IMR-90 (cell line): ENCODE data around the gene DCAKD. TPM values are rescaled to one million over a fixed set of nuclear protein-coding genes. Genes with fewer than 3 reads are reported as not detected.

Source experiments
- ATAC-seq: fragments of 200-7000 bp; cut with Tn5 transposase; 2 replicates; pipeline ENCODE4 v1.9.1; 2020; ENCODE audit warnings: low read depth, mild to moderate bottlenecking, moderate library complexity
- BruUV-seq: library from RNA; stranded (reverse); fragments of 400-500 nt; replicated peaks from 2 replicates; lab custom pipeline; 2021; lab: Mats Ljungman, UMichigan
- CTCF ChIA-PET: fragments of 300-600 bp; formaldehyde crosslinking; extraction: SDS; loops from one replicate; lab custom pipeline; 2021; ENCODE audit warnings: antibody characterized with exemption; lab: Yijun Ruan, JAX
- POLR2A ChIA-PET: fragments of 300-600 bp; sonication (Branson Sonifier 250); formaldehyde crosslinking; loops from one replicate; lab custom pipeline; 2022; ENCODE audit warnings: antibody characterized with exemption; ENCODE audit not compliant: unreplicated experiment; lab: Charles Lee
- DNase-seq: peaks from one replicate; pipeline ENCODE4 v3.0.0; 2013
- H2AFZ ChIP-seq: replicated peaks from 2 replicates; pipeline ENCODE3; 2013; ENCODE audit warnings: low read length, mild to moderate bottlenecking; ENCODE audit not compliant: poor library complexity
- H2AK5ac ChIP-seq: 2 replicates; pipeline ENCODE4 v1.6.1; 2013; ENCODE audit warnings: low read depth, low read length, inconsistent platforms
- H2AK9ac ChIP-seq: replicated peaks from 2 replicates; pipeline ENCODE3; 2013; ENCODE audit warnings: mild to moderate bottlenecking, low read depth, low read length, moderate library complexity; ENCODE audit not compliant: poor library complexity
- H2BK120ac ChIP-seq: 2 replicates; pipeline ENCODE4 v1.6.1; 2013; ENCODE audit warnings: low read depth, low read length, inconsistent platforms
- H2BK15ac ChIP-seq: 3 replicates; pipeline ENCODE4 v1.6.1; 2013; ENCODE audit warnings: low read depth, low read length, inconsistent platforms
- H2BK20ac ChIP-seq: 2 replicates; pipeline ENCODE4 v1.6.1; 2013; ENCODE audit warnings: low read depth, mild to moderate bottlenecking, inconsistent platforms, low read length, moderate library complexity
- H2BK5ac ChIP-seq: 2 replicates; pipeline ENCODE4 v1.6.1; 2013; ENCODE audit warnings: mild to moderate bottlenecking, low read depth, low read length, inconsistent platforms; ENCODE audit not compliant: poor library complexity, severe bottlenecking
- H3K14ac ChIP-seq: replicated peaks from 2 replicates; pipeline ENCODE4 v1.6.1; 2013; ENCODE audit warnings: low read depth, low read length, inconsistent platforms
- H3K18ac ChIP-seq: 2 replicates; pipeline ENCODE4 v1.6.1; 2013; ENCODE audit warnings: low read depth, low read length, control low read depth
- H3K23ac ChIP-seq: 2 replicates; pipeline ENCODE4 v1.6.1; 2013; ENCODE audit warnings: low read depth, low read length, inconsistent platforms
- H3K27ac ChIP-seq: 2 replicates; pipeline ENCODE4 v1.5.1; 2013; ENCODE audit warnings: mild to moderate bottlenecking, control low read depth, low read length; ENCODE audit not compliant: insufficient read depth
- H3K27me3 ChIP-seq: 2 replicates; pipeline ENCODE4 v1.6.1; 2013; ENCODE audit warnings: low read length; ENCODE audit not compliant: control insufficient read depth, insufficient read depth
- H3K36me3 ChIP-seq: 2 replicates; pipeline ENCODE4 v1.6.1; 2013; ENCODE audit warnings: low read length, mixed read lengths; ENCODE audit not compliant: control insufficient read depth, insufficient read depth
- H3K4ac ChIP-seq: 2 replicates; pipeline ENCODE4 v1.6.1; 2013; ENCODE audit warnings: low read depth, low read length, inconsistent platforms
- H3K4me1 ChIP-seq: 2 replicates; pipeline ENCODE4 v1.6.1; 2013; ENCODE audit warnings: low read length, mixed read lengths; ENCODE audit not compliant: control insufficient read depth, insufficient read depth
- H3K4me2 ChIP-seq: 2 replicates; pipeline ENCODE4 v1.6.1; 2013; ENCODE audit warnings: low read depth, mild to moderate bottlenecking, control low read depth, low read length, moderate library complexity
- H3K4me3 ChIP-seq: 2 replicates; pipeline ENCODE4 v1.5.1; 2013; ENCODE audit warnings: low read depth, mild to moderate bottlenecking, control low read depth, low read length, moderate library complexity; ENCODE audit not compliant: insufficient read depth
- H3K56ac ChIP-seq: 2 replicates; pipeline ENCODE4 v1.6.1; 2013; ENCODE audit warnings: low read length, inconsistent platforms; ENCODE audit not compliant: insufficient read depth; ENCODE audit errors: extremely low read depth
- H3K79me1 ChIP-seq, 2 experiments: 2 replicates each; pipeline ENCODE4 v1.6.1; 2013; ENCODE audit warnings: low read length in 2 of 2, inconsistent platforms in 1 of 2, low read depth in 1 of 2
- H3K9ac ChIP-seq: 2 replicates; pipeline ENCODE4 v1.6.1; 2013; ENCODE audit warnings: low read depth, low read length, control low read depth
- H3K9me1 ChIP-seq: 2 replicates; pipeline ENCODE4 v1.6.1; 2013; ENCODE audit warnings: low read length, inconsistent platforms; ENCODE audit not compliant: insufficient read depth
- H3K9me3 ChIP-seq: 2 replicates; pipeline ENCODE4 v1.6.1; 2013; ENCODE audit warnings: low read length; ENCODE audit not compliant: control insufficient read depth, insufficient read depth
- H4K20me1 ChIP-seq: 2 replicates; pipeline ENCODE4 v1.6.1; 2013; ENCODE audit warnings: low read length, inconsistent platforms; ENCODE audit not compliant: insufficient read depth
- H4K5ac ChIP-seq: 2 replicates; pipeline ENCODE4 v1.6.1; 2013; ENCODE audit warnings: mild to moderate bottlenecking, low read depth, low read length, control low read depth
- H4K8ac ChIP-seq, 2 experiments: 2 replicates each; pipeline ENCODE4 v1.6.1; 2013; ENCODE audit warnings: low read depth in 2 of 2, low read length in 2 of 2, control low read depth in 1 of 2, inconsistent platforms in 1 of 2
- H4K91ac ChIP-seq: 2 replicates; pipeline ENCODE4 v1.6.1; 2013; ENCODE audit warnings: low read depth, low read length, inconsistent platforms; ENCODE audit not compliant: insufficient read depth
- BHLHE40 ChIP-seq: fragments of 150-350 bp; IDR thresholded peaks from 2 replicates; pipeline ENCODE4 v1.6.1; 2016; ENCODE audit warnings: mild to moderate bottlenecking, low read depth, low read length
- CHD1 ChIP-seq: IDR thresholded peaks from 2 replicates; pipeline ENCODE4 v1.6.1; 2012; ENCODE audit warnings: low read depth, low read length, improper control_type of control experiment
- CTCF ChIP-seq: conservative IDR thresholded peaks from 2 replicates; pipeline ENCODE4 v1.5.1; 2012; ENCODE audit warnings: mild to moderate bottlenecking, low read depth, low read length, improper control_type of control experiment
- FOS ChIP-seq: fragments of 150-350 bp; IDR thresholded peaks from 2 replicates; pipeline ENCODE4 v1.6.1; 2016; ENCODE audit warnings: low read depth, low read length
- MAFK ChIP-seq: IDR thresholded peaks from 2 replicates; pipeline ENCODE4 v1.6.1; 2012; ENCODE audit warnings: low read depth, low read length, improper control_type of control experiment
- MAZ ChIP-seq: IDR thresholded peaks from 2 replicates; pipeline ENCODE4 v1.6.1; 2012; ENCODE audit warnings: low read depth, mild to moderate bottlenecking, low read length, improper control_type of control experiment, moderate library complexity, borderline replicate concordance
- MXI1 ChIP-seq: IDR thresholded peaks from 2 replicates; pipeline ENCODE4 v1.6.1; 2012; ENCODE audit warnings: low read depth, mild to moderate bottlenecking, low read length, moderate library complexity, borderline replicate concordance
- NFE2L2 ChIP-seq: fragments of 150-350 bp; IDR thresholded peaks from 2 replicates; pipeline ENCODE4 v1.6.1; 2016; ENCODE audit warnings: low read depth, mild to moderate bottlenecking, low read length
- RAD21 ChIP-seq: IDR thresholded peaks from 2 replicates; pipeline ENCODE4 v1.6.1; 2012; ENCODE audit warnings: low read length, improper control_type of control experiment
- RCOR1 ChIP-seq: IDR thresholded peaks from 2 replicates; pipeline ENCODE4 v1.6.1; 2012; ENCODE audit warnings: mild to moderate bottlenecking, low read length, improper control_type of control experiment; ENCODE audit not compliant: insufficient replicate concordance
- WGBS, 2 experiments: methylation state at CpG; one replicate each; pipeline versions ENCODE4 v1.1.5 to v1.1.7; 2013; ENCODE audit warnings: missing lambda C conversion rate in 2 of 2; ENCODE audit not compliant: insufficient read length in 1 of 2; ENCODE audit errors: extremely low coverage in 2 of 2; 5-methylcytosine and 5-hydroxymethylcytosine counted together
- dilution Hi-C: fragments of 300-500 bp; cut with HindIII; formaldehyde crosslinking; loops from one replicate; pipeline ENCODE4 v1.14.3; 2018; ENCODE audit warnings: low sequenced_read_pairs; ENCODE audit not compliant: unreplicated experiment
- in situ Hi-C: fragments of 300-500 bp; cut with MboI; formaldehyde crosslinking; loops from 3 replicates; pipeline ENCODE4 v1.14.3; 2019; ENCODE audit warnings: low sequenced_read_pairs, inconsistent platforms, mixed read lengths
- intact Hi-C: fragments of 100-400 bp; cut with micrococcal nuclease; formaldehyde crosslinking; loops from 2 replicates; pipeline ENCODE4 v1.10.0; 2022
- polyA plus RNA-seq, 3 experiments: library from polyadenylated mRNA; depleted of rRNA; stranded (reverse); fragments of >200 nt; gene quantifications; 2 replicates each; pipeline ENCODE4 v1.2.3, GENCODE V29; 2012; ENCODE audit warnings: low replicate concordance in 1 of 3
- total RNA-seq: library from RNA; depleted of rRNA; stranded (reverse); fragments of >200 nt; gene quantifications from 2 replicates; pipeline ENCODE4 v1.2.3, GENCODE V29; 2012
- TF ChIP-seq, protein P1 (sequence below): fragments of 150-350 bp; IDR thresholded peaks from 2 replicates; pipeline ENCODE4 v1.6.1; 2017; ENCODE audit warnings: mild to moderate bottlenecking, antibody characterized with exemption, low read length, low read depth

Gene DCAKD
- total and polyA plus RNA-seq, 2 of the 4 experiments (the other 2 are of a cell fraction) = 31.3 to 47.9 TPM

DNA sequence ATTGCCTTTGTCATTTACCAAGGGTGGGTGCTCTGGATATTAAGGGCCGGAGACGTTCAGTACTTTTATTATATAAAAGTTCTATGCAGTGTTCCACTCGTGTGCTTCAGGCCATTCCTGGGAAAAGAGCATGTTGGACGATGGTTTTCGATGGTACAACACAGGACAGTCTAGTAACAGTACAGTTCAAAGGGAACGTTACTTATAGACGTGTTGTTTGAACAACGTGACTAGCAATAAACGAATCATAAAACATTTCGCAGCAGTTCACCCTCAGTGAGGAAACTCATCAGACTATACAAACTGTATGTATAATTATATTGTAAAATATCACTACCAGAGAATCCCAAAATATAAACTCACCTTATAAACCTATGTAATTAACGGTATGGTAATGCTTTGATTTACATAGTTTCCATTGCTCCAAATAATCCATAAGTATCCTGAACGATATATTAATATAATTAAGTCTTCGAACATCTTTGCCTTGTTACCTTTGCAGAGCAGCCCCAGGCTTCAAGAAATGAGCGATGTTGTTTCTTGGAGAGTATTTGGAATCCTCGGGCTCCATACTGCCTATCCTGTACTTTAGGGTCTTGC, 10.3 kb upstream of the DCAKD start (continued):
- no peak for TF ChIP-seq RCOR1

GRCh38 chr17:45060797-45061605, 9.6 kb upstream of the DCAKD start, which contains the start of gene NMT1:
NMT1 (plus strand) TSS chr17:45061317; CDS start chr17:45061330, 13 bp downstream.
- Histone ChIP-seq H2BK20ac (peak within 1 kb of the TSS; percentile 34; the same call in 1 of the 2 replicates), H4K20me1 (peaks cover 10% of the 10 kb centered on the region; the same call in 1 of the 2 replicates), H2BK5ac (peak within 1 kb of the TSS; percentile 96), H3K4me2 (peak within 1 kb of the TSS; percentile 84), H3K9me1 (no peaks in the 10 kb centered on the region; the same call in 1 of the 2 replicates), H3K14ac (peak within 1 kb of the TSS; percentile 100), H3K4me3 (peak within 1 kb of the TSS; percentile 66), H2AFZ (peak within 1 kb of the TSS; percentile 99), H3K56ac (peak within 1 kb of the TSS; percentile 98), H2BK120ac (peak within 1 kb of the TSS; percentile 93), H2BK15ac (peak within 1 kb of the TSS; percentile 78; the same call in 2 of the 3 replicates), H4K91ac (peak within 1 kb of the TSS; percentile 99), H3K9ac (peak within 1 kb of the TSS; percentile 94), H3K18ac (peak within 1 kb of the TSS; percentile 85), H3K23ac (peak within 1 kb of the TSS; percentile 100), H3K9me3 (no peaks in the 10 kb centered on the region), H2AK9ac (peak within 1 kb of the TSS; percentile 99), H3K4ac (peak within 1 kb of the TSS; percentile 100), H2AK5ac (peak within 1 kb of the TSS; percentile 98), H3K79me1 (peaks cover 20 to 61% of the 10 kb centered on the region in 2 experiments), H3K27me3 (no peaks in the 10 kb centered on the region), H3K4me1 (peaks cover 6% of the 10 kb centered on the region; the same call in 1 of the 2 replicates), H4K8ac (peak within 1 kb of the TSS; percentile 93 to 100), H3K36me3 (no peaks in the 10 kb centered on the region), H4K5ac (peak within 1 kb of the TSS; percentile 93), H3K27ac (peak within 1 kb of the TSS; percentile 85)
- dilution Hi-C loops = no loop called here
- DNase-seq = peak; percentile 99
- no TSS peak for BruUV-seq
- in situ Hi-C loops = no loop called here
- ChIA-PET POLR2A (interaction anchor here (0.6 to 1.5 kb wide), 11 partner anchors 9 to 839 kb away, joined by 3 to 19 read pairs (median 4); partner anchors contain the start of gene DCAKD), CTCF (interaction anchor here (0.5 kb wide), 1 partner anchor 29 kb away, joined by 3 read pairs; no protein-coding TSS in a partner anchor)
- 0% methylated on average over 16 of the region's 50 CpGs; no CpG with 5 or more reads in 1 of the 2 experiments for WGBS, 2 experiments
- intact Hi-C loops = loop anchor here (2.0 kb wide), 1 partner anchor 32 kb away; no protein-coding TSS in a partner anchor
- peak; percentile 95 for ATAC-seq
- TF ChIP-seq RAD21 (no peak), BHLHE40 (no peak), RCOR1 (no peak), FOS (0 out of 2 replicates have a peak, but pooled peaks have one; percentile 45), MXI1 (peak; percentile 66; the same call in 1 of the 2 replicates), CHD1 (no peak), MAFK (no peak; the same call in 1 of the 2 replicates), NFE2L2 (0 out of 2 replicates have a peak, but pooled peaks have one; percentile 1), MAZ (peak; percentile 49; the same call in 1 of the 2 replicates), CTCF (no peak)
- TF ChIP-seq, protein P1, sequence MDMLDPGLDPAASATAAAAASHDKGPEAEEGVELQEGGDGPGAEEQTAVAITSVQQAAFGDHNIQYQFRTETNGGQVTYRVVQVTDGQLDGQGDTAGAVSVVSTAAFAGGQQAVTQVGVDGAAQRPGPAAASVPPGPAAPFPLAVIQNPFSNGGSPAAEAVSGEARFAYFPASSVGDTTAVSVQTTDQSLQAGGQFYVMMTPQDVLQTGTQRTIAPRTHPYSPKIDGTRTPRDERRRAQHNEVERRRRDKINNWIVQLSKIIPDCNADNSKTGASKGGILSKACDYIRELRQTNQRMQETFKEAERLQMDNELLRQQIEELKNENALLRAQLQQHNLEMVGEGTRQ = peak; percentile 71
